GM21390 (cell line): ENCODE measurements around the gene EIF1AD.
"Not testable (repeated sequence)": the region's sequence is repeated elsewhere in the genome, so short reads cannot be mapped to it uniquely, and the experiment has no call there.

Source experiments
- ATAC-seq: cut with Tn5 transposase; IDR thresholded peaks from one replicate; pipeline ENCODE4 v1.9.1; 2021; ENCODE audit not compliant: unreplicated experiment

The EIF1AD gene

DNA sequence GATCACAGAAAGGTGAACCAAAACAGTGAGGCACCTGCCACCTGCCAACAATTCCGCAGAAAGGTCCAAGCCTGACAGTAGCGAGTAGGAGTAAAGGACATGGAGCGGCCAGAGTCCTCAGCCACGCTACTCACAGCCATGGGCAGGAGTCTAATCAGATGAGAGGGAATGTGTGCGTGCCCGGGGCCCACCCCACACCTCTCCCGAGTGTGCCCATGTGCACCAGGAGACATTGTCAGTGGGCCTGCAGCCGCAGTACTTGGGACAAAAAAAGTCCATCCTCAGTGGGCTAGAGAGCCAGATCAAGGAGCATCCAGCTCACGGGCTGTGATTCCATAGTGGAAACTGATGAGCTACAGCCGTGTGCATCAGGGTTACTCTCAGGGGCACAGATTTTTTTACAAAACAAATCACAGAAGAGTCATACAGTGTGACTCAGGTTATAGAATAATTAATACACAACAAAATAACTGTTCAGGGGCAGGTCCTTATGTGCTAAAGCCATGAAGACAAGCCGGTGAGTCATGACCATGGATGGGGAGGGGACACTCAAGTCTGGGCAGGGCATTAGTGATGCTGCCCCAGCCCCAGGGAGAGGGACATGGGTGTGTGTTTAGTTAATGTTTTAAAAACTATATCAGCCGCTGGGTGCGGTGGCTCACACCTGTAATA, 28.4 kb downstream of the EIF1AD start:
- no peak for ATAC-seq

DNA sequence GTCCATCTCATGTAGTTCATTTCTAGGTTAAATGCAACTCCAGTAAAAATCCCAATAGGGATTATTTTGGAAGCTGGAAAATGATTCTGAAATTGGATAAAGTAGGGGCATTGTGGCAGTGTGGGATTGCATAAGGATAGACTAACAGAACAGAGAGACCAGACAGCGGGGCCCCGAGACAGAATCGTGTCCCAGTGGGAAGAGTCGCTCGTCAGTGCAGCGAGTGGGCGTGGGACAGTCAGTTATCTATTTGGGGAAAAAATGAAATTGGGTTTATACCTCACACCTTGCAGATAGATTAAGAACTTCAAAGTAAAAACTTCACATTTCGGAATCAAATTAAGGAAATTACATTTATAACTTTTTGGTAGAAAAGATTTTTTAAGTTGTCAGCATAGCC, 29.8 kb downstream of the EIF1AD start:
- no peak for ATAC-seq

DNA sequence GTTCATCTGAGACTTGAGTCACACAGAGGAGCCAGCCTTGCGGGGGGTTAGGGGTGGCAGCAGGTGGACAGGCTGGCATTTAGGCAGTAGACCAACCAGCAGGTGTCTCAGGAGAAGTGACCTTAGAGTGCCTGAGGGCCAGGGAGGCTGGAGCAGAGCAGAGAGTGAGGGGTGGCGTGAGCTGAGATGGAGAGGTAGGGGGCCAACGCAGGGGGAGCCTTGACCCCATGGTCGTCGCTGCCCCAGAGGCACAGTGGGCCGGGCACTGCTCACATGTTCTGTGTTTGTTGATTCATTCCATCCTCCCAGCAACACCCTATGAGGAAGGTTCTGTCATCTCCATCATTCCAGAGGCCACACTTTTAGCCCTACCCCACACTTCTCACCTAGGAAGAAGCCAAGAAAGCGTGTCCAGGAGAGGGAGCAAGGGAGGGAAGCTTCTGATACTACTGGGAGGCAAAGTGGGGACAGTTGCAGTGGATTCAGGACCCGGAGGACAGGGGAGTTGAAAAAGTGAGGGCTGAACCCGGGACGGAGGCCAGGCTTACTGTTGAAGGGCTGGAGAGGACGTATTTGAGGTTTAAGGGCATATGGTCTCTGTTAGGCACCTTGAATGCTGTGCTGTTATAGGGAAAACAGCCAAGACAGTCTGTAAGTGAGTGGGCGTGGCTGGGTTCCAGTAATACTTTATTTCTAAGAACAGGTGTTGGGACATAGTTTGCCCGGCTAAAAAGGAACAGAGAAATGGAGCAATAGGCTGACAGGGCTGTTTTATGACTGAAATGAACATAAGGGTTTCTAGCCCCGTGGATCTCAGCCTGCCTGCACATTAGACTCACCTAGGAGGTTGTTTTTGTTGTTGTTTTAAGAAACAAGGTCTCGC, 33.1 kb downstream of the EIF1AD start:
- ATAC-seq, result no peak

DNA sequence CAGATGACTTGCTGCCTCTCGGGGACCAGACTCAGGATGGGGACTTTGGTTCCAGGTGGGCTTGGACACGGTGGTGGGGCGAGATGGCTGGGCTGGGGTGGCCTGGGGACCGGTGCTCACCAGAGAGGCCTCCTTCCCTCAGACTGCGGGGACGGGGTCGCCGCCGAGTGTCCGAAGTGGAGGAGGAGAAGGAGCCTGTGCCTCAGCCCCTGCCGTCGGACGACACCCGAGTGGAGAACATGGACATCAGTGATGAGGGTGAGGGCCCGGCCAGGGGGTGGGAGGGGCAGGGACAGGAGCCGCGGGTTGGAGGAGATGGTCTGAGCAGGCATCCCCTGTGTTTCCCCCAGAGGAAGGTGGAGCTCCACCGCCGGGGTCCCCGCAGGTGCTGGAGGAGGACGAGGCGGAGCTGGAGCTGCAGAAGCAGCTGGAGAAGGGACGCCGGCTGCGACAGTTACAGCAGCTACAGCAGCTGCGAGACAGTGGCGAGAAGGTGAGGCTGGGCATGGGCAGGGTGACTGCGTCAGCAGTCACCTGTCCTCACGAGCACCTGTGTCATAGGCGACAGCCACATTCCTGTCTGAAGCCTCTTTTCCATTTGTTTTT, 34.5 kb downstream of the EIF1AD start:
- ATAC-seq, result no peak

DNA sequence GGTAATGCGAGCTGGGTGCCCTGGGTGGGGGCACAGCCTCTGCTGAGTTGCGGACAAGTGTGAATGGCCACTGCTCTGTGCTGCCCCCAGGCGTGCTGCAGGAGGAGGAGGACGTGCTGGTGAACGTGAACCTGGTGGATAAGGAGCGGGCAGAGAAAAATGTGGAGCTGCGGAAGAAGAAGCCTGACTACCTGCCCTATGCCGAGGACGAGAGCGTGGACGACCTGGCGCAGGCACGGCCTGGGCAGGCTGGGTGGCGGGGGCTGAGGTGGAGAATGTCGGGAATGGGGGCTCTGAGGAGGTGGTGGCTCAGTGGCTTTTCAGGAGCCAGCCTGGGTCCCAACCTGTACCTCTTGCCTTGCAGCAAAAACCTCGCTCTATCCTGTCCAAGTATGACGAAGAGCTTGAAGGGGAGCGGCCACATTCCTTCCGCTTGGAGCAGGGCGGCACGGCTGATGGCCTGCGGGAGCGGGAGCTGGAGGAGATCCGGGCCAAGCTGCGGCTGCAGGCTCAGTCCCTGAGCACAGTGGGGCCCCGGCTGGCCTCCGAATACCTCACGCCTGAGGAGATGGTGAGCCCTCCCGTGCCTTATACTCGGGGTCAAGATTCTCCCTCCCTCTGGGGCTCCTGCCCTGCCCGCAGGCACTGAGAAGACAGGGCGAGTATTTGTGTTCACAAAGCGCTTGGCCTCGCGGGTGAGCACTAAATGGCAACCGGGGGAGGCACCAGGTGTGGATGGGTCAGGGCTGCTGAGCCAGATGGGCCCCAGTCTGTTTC, 35.8 kb downstream of the EIF1AD start:
- ATAC-seq, result no peak

DNA sequence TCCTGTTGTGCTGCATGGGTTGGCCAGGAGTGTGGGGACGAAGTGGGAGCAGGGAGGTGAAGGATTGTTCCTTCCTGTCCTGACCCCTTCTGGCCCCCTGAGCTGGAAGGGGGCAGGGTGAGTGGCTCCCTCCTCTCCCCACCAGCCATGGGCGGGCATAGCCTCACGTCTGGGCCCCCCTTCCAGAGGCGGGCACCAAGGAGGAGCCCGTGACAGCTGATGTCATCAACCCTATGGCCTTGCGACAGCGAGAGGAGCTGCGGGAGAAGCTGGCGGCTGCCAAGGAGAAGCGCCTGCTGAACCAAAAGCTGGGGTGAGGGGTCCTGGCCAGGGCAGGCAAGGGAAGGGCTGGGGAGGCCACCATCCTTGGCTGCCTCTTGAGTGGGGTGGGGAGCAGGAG, 37.1 kb downstream of the EIF1AD start:
- no peak for ATAC-seq

DNA sequence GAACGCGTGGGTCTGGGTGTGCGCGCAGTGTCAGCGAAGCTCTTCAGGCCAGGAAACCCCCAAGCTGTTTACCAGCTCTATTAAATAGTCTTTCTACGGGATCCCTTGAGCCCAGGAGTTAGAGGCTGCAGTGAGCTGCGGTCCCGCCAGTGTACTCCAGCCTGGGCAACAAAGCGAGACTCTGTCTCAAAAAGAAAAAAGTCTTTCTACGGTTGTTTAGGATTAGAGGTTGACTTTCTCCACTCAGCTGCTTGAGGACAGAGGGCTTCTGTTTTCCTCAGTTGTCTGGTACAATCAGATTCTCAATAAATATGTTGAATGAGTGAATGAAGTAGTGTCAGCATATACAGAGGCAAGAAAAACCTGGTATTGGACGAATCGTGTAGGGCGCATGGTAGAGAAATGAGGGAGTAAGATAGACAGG, 39.8 kb downstream of the EIF1AD start:
- no peak for ATAC-seq

DNA sequence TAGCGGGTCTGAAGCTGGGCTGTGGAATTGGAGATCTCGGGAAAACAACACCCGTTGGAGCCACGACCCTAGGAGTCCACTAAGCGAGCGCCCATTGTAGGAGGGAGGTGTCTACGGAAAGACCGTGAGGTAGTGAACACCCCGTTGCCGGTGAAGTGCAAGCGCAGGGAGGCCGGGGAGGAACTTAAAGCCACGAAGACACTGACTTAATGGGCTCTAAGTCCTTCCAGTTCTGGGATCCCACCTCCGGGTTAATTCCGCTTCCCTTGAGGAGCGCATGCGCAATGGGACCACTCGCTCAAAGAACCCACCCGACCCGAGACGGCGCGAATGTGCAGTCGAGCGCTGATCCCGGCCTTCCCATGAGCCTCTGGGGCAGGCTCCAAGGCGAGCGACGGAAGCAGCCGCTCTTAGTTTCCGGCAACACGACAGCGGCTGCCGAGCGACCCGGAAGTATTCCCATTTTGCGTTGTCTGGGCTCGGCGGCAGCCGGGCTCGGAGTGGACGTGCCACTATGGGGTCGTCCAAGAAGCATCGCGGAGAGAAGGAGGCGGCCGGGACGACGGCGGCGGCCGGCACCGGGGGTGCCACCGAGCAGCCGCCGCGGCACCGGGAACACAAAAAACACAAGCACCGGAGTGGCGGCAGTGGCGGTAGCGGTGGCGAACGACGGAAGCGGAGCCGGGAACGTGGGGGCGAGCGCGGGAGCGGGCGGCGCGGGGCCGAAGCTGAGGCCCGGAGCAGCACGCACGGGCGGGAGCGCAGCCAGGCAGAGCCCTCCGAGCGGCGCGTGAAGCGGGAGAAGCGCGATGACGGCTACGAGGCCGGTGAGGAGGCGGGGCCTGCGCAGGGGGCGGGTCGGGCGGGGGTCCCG, 40.5 kb downstream of the EIF1AD start, which contains the start of gene SART1:
Gene SART1, plus strand, starts transcription at position 468 of the 874 bp plus-strand sequence. Its CDS starts 47 bp downstream, at position 515.
- peak; percentile 76 for ATAC-seq

DNA sequence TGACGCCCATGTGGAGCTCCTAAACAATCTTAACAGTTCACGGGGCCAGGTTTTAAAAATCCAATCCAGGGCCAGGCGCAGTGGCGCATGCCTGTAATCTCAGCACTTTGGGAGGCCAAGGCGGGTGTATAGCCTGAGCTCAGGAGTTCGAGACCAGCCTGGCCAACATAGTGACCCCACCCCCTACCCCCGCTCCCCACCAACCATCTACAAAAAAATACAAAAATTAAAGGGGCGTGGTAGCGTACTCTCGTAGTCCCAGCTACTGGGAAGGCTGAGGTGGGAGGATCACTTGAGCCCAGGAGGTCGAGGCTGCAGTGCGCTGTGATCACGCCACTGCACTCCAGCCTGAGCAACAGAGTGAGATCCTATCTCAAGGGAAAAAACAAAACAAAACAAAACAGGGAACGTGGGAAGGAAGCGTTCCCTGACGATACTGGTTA, 41.1 kb downstream of the EIF1AD start:
- ATAC-seq, result no peak

DNA sequence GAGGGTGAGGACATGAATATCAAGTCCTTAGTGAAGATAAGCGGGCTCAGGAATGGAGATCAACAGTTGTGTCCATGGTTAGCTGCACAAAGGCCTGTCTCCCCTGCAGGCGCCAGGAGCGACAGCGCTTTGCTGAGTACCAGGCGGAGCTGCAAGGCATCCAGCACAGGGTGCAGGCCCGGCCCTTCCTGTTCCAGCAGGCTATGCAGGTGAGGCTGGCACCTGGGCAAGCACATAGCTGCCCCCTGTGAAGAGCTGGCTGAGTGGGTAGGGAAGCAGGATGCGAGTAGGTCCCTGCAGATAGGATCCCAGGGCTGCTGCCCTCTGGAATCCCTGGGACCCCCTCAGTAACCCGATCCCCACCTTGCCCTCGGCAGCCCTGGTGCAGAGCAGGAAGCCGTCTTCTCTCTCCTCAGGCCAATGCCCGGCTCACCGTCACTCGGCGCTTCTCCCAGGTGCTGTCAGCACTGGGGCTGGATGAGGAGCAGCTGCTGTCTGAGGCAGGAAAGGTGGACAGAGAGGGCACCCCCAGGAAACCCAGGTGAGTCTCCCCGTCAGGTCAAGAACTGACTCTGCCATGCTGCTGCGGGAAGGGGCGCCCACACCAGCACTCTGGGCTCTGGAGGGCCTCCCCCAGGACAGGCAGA, 43.1 kb downstream of the EIF1AD start:
- ATAC-seq, result no peak

DNA sequence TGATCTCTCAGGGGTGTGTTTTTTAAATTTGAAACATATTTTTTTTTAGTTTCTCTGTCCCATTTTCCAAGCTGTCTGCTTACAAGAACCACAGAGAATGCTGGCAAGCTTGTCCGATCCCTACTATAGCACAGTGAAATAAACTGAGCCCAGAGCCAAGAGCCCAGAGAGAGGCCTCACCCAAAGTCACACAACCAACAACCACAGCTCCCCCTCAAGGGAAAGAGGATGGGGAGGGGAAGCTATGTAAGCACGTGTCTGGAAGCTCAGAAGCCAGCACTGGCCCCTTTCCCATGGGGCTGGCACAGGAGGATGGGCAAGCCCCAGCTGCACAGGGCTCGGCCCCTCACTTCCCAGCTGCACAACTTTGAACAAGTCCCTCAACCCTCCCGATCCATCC, 43.7 kb downstream of the EIF1AD start:
- ATAC-seq, result no peak

DNA sequence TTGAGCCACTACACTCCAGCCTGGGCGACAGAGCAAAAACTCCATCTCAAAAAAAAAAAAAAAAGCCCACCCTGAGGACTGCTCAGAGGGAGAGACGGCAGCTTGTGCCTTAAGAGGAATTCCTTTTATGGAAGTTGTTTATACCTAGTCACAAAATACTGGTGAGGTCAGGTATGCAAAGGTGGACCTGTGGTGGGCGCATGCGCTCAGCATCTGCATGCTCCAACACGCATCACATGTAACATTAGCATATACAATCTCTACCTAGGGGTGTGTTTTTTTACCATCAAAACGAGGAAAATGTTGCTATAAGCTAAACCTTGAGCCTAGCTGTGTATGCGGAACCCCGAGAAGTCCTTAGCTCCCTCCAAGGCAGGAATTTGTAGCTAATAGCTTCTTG, 47.2 kb downstream of the EIF1AD start:
- no peak for ATAC-seq

DNA sequence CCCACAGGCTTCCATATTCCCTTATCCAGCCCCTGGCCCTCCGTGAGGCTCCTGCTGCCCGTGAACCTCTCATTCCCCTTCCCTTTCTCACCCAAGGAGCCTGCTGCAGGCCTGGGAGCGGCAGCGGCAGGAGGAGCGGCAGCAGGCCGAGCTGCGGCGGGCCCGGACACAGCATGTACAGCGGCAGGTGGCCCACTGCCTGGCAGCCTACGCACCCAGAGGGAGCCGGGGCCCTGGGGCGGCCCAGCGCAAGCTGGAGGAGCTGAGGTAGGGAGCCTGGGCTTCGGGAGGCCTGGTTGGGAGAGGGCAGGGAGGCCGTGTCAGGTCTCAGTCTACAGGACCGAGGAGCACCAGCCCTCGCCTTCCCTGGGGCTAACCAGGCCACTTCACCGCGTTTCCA, 48.5 kb downstream of the EIF1AD start:
- ATAC-seq, result no peak

DNA sequence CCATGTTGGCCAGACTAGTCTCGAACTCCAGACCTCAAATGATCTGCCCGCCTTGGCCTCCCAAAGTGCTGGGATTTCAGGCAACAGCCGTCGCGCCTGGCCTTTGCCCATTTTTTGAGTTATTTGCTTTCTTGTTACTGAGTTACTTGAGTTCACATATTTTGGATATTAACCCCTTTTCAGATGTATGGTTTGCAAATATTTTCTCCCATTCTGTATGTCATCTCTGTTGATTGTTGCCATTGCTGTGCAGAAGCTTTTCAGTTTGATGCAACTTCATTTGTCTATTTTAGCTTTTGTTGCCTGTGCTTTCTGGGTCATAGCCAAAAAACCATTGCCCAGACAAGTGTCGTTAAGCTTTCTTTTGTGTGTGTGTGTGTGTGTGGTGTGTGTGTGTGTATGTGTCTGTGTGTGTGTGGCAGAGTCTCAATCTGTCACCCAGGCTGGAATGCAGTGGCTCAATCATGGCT, 49.9 kb downstream of the EIF1AD start:
- no peak for ATAC-seq

DNA sequence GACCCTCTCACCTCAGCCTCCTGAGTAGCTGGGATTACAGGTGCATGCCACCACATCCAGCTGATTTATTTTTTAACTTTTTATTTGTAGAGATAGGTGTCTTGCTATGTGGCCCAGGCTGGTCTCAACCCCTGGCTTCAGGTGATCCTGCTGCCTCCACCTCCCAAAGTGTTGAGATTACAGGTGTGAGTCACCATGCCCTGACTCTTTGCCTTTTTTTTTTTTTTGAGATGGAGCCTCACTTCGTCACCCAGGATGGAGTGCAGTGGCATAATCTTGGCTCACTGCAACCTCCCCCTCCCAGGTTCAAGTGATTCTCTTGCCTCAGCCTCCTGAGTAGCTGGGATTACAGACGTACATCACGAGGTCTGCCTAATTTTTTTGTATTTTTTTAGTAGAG, 50.3 kb downstream of the EIF1AD start:
- ATAC-seq, result not testable (repeated sequence)

DNA sequence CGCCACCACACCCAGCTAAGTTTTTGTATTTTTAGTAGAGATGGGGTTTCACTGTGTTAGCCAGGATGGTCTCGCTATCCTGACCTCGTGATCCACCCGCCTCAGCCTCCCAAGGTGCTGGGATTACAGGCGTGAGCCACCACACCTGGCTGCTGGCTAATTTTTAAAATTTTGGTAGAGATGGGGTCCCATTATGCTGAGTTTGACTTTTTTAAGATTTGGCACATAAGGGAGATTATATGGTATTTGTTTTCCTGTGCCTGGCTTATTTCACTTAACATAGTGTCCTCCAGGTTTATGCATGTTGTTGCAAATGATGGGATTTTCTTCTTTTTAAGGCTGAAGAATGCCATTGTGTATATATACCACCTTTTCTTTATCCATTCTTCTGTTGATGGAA, 51.2 kb downstream of the EIF1AD start:
- not testable (repeated sequence) for ATAC-seq

DNA sequence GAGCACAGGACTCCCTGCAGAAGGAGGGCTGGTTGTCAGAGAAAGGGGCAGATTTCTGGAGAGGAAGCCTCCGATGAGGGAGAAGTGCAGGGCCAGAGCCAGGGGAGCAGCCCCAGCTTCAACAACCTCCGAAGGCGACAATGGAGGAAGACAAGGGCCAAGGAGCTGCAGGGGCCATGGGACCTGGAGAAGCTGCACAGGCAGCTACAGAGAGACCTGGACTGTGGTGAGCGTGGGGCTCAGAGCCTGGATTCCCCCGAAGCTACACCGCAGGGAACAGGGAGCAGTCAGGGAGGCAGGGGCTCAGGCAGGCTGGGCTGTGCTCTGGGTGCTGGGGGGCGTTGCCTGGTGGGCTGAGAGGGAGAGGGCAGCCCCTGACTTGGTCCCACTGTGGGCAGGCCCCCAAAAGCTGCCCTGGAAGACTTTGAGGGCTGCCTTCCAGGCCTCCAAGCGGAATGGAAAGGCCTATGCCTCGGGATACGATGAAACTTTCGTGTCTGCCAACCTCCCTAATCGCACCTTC, 54.3 kb downstream of the EIF1AD start:
- no peak for ATAC-seq

DNA sequence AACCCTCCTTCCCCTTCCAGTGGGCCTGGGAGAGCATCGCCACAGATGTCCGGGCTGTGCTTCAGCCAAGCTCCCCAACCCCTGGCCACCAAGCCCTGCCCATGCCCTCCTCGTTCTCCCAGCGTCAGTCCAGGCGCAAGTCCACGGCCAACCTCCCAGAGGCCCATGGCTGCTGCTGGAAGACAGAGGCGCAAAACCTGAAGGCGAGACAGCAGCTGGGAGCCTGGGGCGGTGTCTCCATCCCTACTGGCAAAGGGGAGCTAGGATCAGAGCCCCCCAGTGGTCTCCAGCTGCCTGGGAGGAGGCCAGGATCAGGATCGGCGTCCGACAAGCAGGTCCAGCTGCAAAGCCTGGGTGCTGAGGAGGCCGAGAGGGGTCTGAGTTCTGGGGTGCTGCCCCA, 54.8 kb downstream of the EIF1AD start:
- no peak for ATAC-seq

DNA sequence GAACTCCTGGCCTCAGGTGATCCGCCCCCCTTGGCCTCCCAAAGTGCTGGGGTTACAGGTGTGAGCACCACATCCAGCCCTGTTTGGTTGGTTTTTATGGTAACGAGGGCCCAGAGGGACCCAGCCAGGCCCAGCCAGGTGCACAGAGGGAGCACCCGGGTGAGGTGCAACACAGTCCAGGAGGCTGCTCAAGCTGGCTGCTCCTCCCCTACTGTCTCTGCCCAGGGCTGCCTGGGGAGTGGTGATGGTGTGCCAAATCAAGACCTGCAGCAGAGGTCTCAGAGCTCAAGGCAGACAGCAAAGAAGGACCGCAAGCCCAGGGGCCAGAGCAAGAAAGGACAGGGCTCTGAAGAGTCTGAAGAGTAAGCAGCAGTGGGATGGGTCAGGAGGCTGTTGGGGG, 55.3 kb downstream of the EIF1AD start:
- no peak for ATAC-seq
